ENCODE measurements around the gene DRICH1.
"Not testable (repeated sequence)": the region's sequence is repeated elsewhere in the genome, so short reads cannot be mapped to it uniquely, and the experiment has no call there.

Gene DRICH1

DNA sequence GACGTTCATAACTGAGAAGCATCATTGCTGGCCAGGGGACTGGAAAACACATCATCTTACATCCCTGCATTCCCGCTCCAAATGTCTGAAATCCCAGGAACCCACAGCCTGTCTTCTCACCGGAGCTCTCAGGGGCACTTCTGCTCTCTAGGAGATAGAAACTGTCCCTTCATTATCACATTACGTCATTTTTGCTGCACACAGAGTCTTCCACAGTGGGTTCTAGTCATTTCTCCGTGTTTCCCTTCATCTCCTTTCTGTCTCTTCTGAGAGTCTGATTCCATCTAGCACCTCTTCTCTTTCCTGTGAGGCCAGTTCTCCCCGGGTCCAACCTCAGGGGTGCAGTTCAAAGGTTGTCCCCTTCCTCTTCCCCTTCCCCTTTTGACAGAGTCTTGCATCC, 36.2 kb downstream of the DRICH1 start:
- H3K27ac ChIP-seq (ENCODE audit: low read depth, low read length); H3K4me3 ChIP-seq (ENCODE audit: low read depth, low read length); H3K36me3 ChIP-seq (ENCODE audit: insufficient read depth, low read length); H2AFZ ChIP-seq (ENCODE audit: low read length, unreplicated experiment); H3K79me2 ChIP-seq (ENCODE audit: control insufficient read depth, insufficient read depth, low read length, unreplicated experiment); H3K27me3 ChIP-seq (ENCODE audit: insufficient read depth, low read length); H3K4me1 ChIP-seq (ENCODE audit: control insufficient read depth, insufficient read depth, low read length, unreplicated experiment): not testable (repeated sequence)

DNA sequence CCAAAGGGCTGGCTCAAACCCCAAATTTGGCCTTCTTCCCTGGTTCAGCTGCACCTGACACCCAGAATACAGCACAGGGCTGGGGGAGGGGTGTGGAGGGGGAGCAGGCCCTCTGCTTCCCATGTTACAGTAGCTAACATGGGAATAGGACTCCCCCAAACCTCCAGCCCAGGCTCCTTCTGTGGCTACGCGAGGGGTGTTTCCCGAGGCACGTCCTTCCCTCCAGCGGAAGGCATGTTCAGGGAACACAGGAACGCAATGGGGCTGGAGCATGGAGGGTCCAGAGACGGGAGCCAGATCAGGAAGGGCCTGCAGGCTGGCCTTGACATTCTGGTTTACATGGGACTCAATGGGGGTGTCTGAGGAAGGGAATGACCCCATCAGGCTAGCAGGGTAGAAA, 40.3 kb downstream of the DRICH1 start:
- Histone ChIP-seq H3K4me1 (ENCODE audit: control insufficient read depth, insufficient read depth, low read length, unreplicated experiment) (no peaks in the 10 kb centered on the region), H2AFZ (ENCODE audit: low read length, unreplicated experiment) (no peak overlapping the region), H3K27me3 (ENCODE audit: insufficient read depth, low read length) (no peaks in the 10 kb centered on the region), H3K4me3 (ENCODE audit: low read depth, low read length) (no peak overlapping the region), H3K79me2 (ENCODE audit: control insufficient read depth, insufficient read depth, low read length, unreplicated experiment) (no peaks in the 10 kb centered on the region), H3K27ac (ENCODE audit: low read depth, low read length) (no peak overlapping the region), H3K36me3 (ENCODE audit: insufficient read depth, low read length) (no peaks in the 10 kb centered on the region)

DNA sequence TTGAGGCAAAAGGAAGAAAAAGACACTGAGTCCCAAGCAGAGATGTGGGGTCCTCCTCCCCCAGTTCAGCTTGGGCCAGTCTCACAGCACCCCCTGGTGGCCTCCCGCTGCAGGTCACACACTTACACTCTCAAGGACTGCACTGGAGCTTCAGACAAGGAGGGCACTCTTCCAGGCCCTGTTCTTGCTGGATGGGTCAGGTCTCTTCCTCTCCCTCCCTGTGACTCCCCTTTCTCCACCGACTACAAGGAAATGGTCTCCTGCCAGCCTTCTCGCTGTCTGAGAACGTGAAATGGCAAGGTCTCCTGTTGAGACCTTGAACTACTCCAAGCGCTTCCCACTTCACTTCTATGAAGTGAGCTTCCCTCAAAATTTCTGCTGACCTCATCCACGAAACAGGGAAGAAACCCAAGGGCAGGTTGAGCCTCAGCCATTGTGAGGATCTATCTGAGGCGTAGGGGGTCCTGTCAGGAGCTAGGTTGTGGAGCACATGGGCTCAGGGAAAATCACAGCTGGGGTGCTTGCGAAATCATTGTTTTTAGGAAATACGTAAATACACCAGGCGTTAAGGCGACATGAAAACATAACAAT, 40.8 kb downstream of the DRICH1 start:
- no peak overlapping the region for H3K27ac ChIP-seq (ENCODE audit: low read depth, low read length)
- no peaks in the 10 kb centered on the region for H3K4me1 ChIP-seq (ENCODE audit: control insufficient read depth, insufficient read depth, low read length, unreplicated experiment)

GRCh38 chr22:23583836-23584235, 48.3 kb downstream of the DRICH1 start:
- Histone ChIP-seq H3K27ac (ENCODE audit: low read depth, low read length) (no peak overlapping the region), H3K4me3 (ENCODE audit: low read depth, low read length) (no peak overlapping the region), H2AFZ (ENCODE audit: low read length, unreplicated experiment) (no peak overlapping the region), H3K27me3 (ENCODE audit: insufficient read depth, low read length) (no peaks in the 10 kb centered on the region), H3K79me2 (ENCODE audit: control insufficient read depth, insufficient read depth, low read length, unreplicated experiment) (no peaks in the 10 kb centered on the region), H3K36me3 (ENCODE audit: insufficient read depth, low read length) (no peaks in the 10 kb centered on the region), H3K4me1 (ENCODE audit: control insufficient read depth, insufficient read depth, low read length, unreplicated experiment) (no peaks in the 10 kb centered on the region)

More for the DNA sequence above, 40.8 kb downstream of the DRICH1 start:
- H3K79me2 ChIP-seq (ENCODE audit: control insufficient read depth, insufficient read depth, low read length, unreplicated experiment) = no peaks in the 10 kb centered on the region
- no peak overlapping the region for H2AFZ ChIP-seq (ENCODE audit: low read length, unreplicated experiment)
- H3K27me3 ChIP-seq (ENCODE audit: insufficient read depth, low read length) = no peaks in the 10 kb centered on the region
- H3K36me3 ChIP-seq (ENCODE audit: insufficient read depth, low read length) = no peaks in the 10 kb centered on the region
- no peak overlapping the region for H3K4me3 ChIP-seq (ENCODE audit: low read depth, low read length)

GRCh38 chr22:23583153-23583552, 49.0 kb downstream of the DRICH1 start:
- Histone ChIP-seq H3K27ac (ENCODE audit: low read depth, low read length) (no peak overlapping the region), H3K4me3 (ENCODE audit: low read depth, low read length) (no peak overlapping the region), H3K79me2 (ENCODE audit: control insufficient read depth, insufficient read depth, low read length, unreplicated experiment) (no peaks in the 10 kb centered on the region), H3K4me1 (ENCODE audit: control insufficient read depth, insufficient read depth, low read length, unreplicated experiment) (no peaks in the 10 kb centered on the region), H3K36me3 (ENCODE audit: insufficient read depth, low read length) (no peaks in the 10 kb centered on the region), H3K27me3 (ENCODE audit: insufficient read depth, low read length) (no peaks in the 10 kb centered on the region), H2AFZ (ENCODE audit: low read length, unreplicated experiment) (no peak overlapping the region)

- Histone ChIP-seq H3K36me3 (ENCODE audit: insufficient read depth, low read length) (no peaks in the 10 kb centered on the region), H3K4me1 (ENCODE audit: control insufficient read depth, insufficient read depth, low read length, unreplicated experiment) (no peaks in the 10 kb centered on the region), H2AFZ (ENCODE audit: low read length, unreplicated experiment) (no peak overlapping the region), H3K79me2 (ENCODE audit: control insufficient read depth, insufficient read depth, low read length, unreplicated experiment) (no peaks in the 10 kb centered on the region), H3K27ac (ENCODE audit: low read depth, low read length) (no peak overlapping the region), H3K4me3 (ENCODE audit: low read depth, low read length) (no peak overlapping the region), H3K27me3 (ENCODE audit: insufficient read depth, low read length) (no peaks in the 10 kb centered on the region)
Measured at GRCh38 chr22:23581260-23581650, 50.9 kb downstream of the DRICH1 start.

DNA sequence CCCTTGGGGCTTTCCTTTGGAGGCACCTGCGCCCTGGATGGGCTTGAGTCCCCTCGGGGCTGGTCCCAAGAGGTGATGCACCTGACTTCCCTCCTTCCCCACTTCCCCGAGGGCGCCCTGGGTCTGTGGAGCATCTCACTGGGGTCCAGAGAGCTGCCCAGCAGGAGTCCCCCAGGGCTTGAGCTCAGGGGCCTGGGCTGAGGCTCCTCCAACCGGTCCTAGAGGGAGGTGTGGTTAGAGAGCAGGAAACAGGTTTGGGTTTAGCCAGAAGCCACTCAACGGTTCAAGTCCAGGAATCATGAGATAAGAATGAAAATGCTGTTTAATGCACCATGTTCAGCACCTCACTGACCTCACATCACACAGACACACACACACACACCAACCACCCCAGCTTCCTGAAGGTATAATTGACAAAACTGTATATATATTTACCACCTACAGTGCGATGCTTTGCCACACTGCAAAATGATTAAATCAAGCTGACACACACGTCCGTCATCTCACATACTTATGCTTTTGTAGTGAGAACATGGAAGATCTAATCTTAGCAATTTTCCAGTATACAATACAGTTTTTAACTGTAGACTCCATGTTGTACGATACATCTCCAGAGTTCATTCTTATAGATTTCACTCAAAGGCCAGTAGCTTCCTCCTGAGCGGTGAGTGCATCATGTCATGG, 51.4 kb downstream of the DRICH1 start:
- Histone ChIP-seq H3K79me2 (ENCODE audit: control insufficient read depth, insufficient read depth, low read length, unreplicated experiment) (no peaks in the 10 kb centered on the region), H3K27me3 (ENCODE audit: insufficient read depth, low read length) (no peaks in the 10 kb centered on the region), H3K36me3 (ENCODE audit: insufficient read depth, low read length) (no peaks in the 10 kb centered on the region), H2AFZ (ENCODE audit: low read length, unreplicated experiment) (no peak overlapping the region), H3K4me3 (ENCODE audit: low read depth, low read length) (no peak overlapping the region), H3K27ac (ENCODE audit: low read depth, low read length) (no peak overlapping the region), H3K4me1 (ENCODE audit: control insufficient read depth, insufficient read depth, low read length, unreplicated experiment) (no peaks in the 10 kb centered on the region)

GRCh38 chr22:23579870-23580575, 52.1 kb downstream of the DRICH1 start, which contains the start of gene IGLL1:
Gene IGLL1, minus strand, starts transcription at chr22:23580290. Its CDS starts 100 bp downstream, at chr22:23580190.
- Histone ChIP-seq H2AFZ (ENCODE audit: low read length, unreplicated experiment) (no peak within 1 kb of the TSS), H3K27ac (ENCODE audit: low read depth, low read length) (no peak within 1 kb of the TSS), H3K4me3 (ENCODE audit: low read depth, low read length) (no peak within 1 kb of the TSS), H3K36me3 (ENCODE audit: insufficient read depth, low read length) (no peaks in the 10 kb centered on the region), H3K27me3 (ENCODE audit: insufficient read depth, low read length) (no peaks in the 10 kb centered on the region), H3K79me2 (ENCODE audit: control insufficient read depth, insufficient read depth, low read length, unreplicated experiment) (no peaks in the 10 kb centered on the region), H3K4me1 (ENCODE audit: control insufficient read depth, insufficient read depth, low read length, unreplicated experiment) (no peaks in the 10 kb centered on the region)

GRCh38 chr22:23579280-23579679, 52.8 kb downstream of the DRICH1 start:
- Histone ChIP-seq H3K36me3 (ENCODE audit: insufficient read depth, low read length) (no peaks in the 10 kb centered on the region), H3K4me1 (ENCODE audit: control insufficient read depth, insufficient read depth, low read length, unreplicated experiment) (no peaks in the 10 kb centered on the region), H3K27ac (ENCODE audit: low read depth, low read length) (no peak overlapping the region), H3K27me3 (ENCODE audit: insufficient read depth, low read length) (no peaks in the 10 kb centered on the region), H3K4me3 (ENCODE audit: low read depth, low read length) (no peak overlapping the region), H3K79me2 (ENCODE audit: control insufficient read depth, insufficient read depth, low read length, unreplicated experiment) (no peaks in the 10 kb centered on the region), H2AFZ (ENCODE audit: low read length, unreplicated experiment) (no peak overlapping the region)

- no peaks in the 10 kb centered on the region for H3K79me2 ChIP-seq (ENCODE audit: control insufficient read depth, insufficient read depth, low read length, unreplicated experiment)
- no peak overlapping the region for H3K4me3 ChIP-seq (ENCODE audit: low read depth, low read length)
- H3K4me1 ChIP-seq (ENCODE audit: control insufficient read depth, insufficient read depth, low read length, unreplicated experiment) = no peaks in the 10 kb centered on the region
- H2AFZ ChIP-seq (ENCODE audit: low read length, unreplicated experiment) = no peak overlapping the region
- no peaks in the 10 kb centered on the region for H3K27me3 ChIP-seq (ENCODE audit: insufficient read depth, low read length)
- no peaks in the 10 kb centered on the region for H3K36me3 ChIP-seq (ENCODE audit: insufficient read depth, low read length)
- H3K27ac ChIP-seq (ENCODE audit: low read depth, low read length) = no peak overlapping the region
Measured at GRCh38 chr22:23578306-23578705, 53.8 kb downstream of the DRICH1 start.

- H3K27ac ChIP-seq (ENCODE audit: low read depth, low read length) = no peak overlapping the region
- H2AFZ ChIP-seq (ENCODE audit: low read length, unreplicated experiment) = no peak overlapping the region
- H3K4me1 ChIP-seq (ENCODE audit: control insufficient read depth, insufficient read depth, low read length, unreplicated experiment) = no peaks in the 10 kb centered on the region
- H3K27me3 ChIP-seq (ENCODE audit: insufficient read depth, low read length) = no peaks in the 10 kb centered on the region
- H3K4me3 ChIP-seq (ENCODE audit: low read depth, low read length) = no peak overlapping the region
- H3K36me3 ChIP-seq (ENCODE audit: insufficient read depth, low read length) = no peaks in the 10 kb centered on the region
- no peaks in the 10 kb centered on the region for H3K79me2 ChIP-seq (ENCODE audit: control insufficient read depth, insufficient read depth, low read length, unreplicated experiment)
Measured at GRCh38 chr22:23576681-23577080, 55.4 kb downstream of the DRICH1 start.
